Esophagus muscularis mucosa (tissue), 4 donors: Measurements from ENCODE around the gene TMTC2. TPM values are rescaled to one million over a fixed set of nuclear protein-coding genes. Genes with fewer than 3 reads are reported as not detected.

ENCODE experiments used
- DNase-seq: peaks from one replicate; pipeline ENCODE4 v3.0.0-alpha.2; 2017; ENCODE audit errors: extremely low spot score
- H3K27ac ChIP-seq, 4 donors: fragments of 200-600 bp; sonication (generic); replicated peaks in 1 of 4; 1 replicate in 3 of 4; 2 replicates in 1 of 4; pipeline ENCODE4 v1.5.1; 2016 to 2019; ENCODE audit warnings: mild to moderate bottlenecking in 1 of 4
- H3K27me3 ChIP-seq, 4 donors: fragments of 200-600 bp; sonication (generic); one replicate each; pipeline versions ENCODE4 v1.5.1 to v1.6.0; 2016 to 2019
- H3K36me3 ChIP-seq, 4 donors: fragments of 200-600 bp; sonication (generic); one replicate each; pipeline ENCODE4 v1.5.1; 2016 to 2019
- H3K4me1 ChIP-seq, 4 donors: fragments of 200-600 bp; sonication (generic); one replicate each; pipeline ENCODE4 v1.5.1; 2016 to 2019
- H3K4me3 ChIP-seq, 4 donors: fragments of 200-600 bp; sonication (generic); 1 replicate in 2 of 4; 2 replicates in 2 of 4; pipeline ENCODE4 v1.5.1; 2016 to 2019; ENCODE audit warnings: mild to moderate bottlenecking in 4 of 4, moderate library complexity in 1 of 4
- H3K9me3 ChIP-seq, 4 donors: fragments of 200-600 bp; sonication (generic); 1 replicate in 3 of 4; 2 replicates in 1 of 4; pipeline ENCODE4 v1.5.1; 2016 to 2019
- EP300 ChIP-seq: sonication (generic); formaldehyde crosslinking; IDR thresholded peaks from one replicate; pipeline ENCODE4 v1.6.1; 2017; ENCODE audit warnings: antibody characterized with exemption
- POLR2A ChIP-seq: fragments of 450-650 bp; IDR thresholded peaks from one replicate; pipeline ENCODE4 v1.6.1; 2017; ENCODE audit warnings: antibody characterized with exemption, moderate library complexity, mild to moderate bottlenecking, low read depth
- POLR2AphosphoS5 ChIP-seq, 2 donors: sonication (generic); formaldehyde crosslinking; IDR thresholded peaks; one replicate each; pipeline ENCODE4 v1.6.1; 2017; ENCODE audit warnings: antibody characterized with exemption in 2 of 2
- WGBS: methylation state at CpG from one replicate; pipeline ENCODE4 v1.1.5; 2018; 5-methylcytosine and 5-hydroxymethylcytosine counted together
- intact Hi-C: fragments of 100-400 bp; cut with DNase I; formaldehyde crosslinking; loops from one replicate; pipeline ENCODE4 v1.15.1; 2023
- total RNA-seq, 4 donors: library from RNA; depleted of rRNA; stranded (reverse); fragments of >200 nt; gene quantifications; one replicate each; pipeline versions ENCODE4 v1.1.0 to v1.2.1, GENCODE V29; 2016
- TF ChIP-seq, protein P1 (sequence below), 3 experiments: fragments of 200-600 bp in 2 of 3; fragments of 450-650 bp in 1 of 3; sonication (generic) in 2 of 3; IDR thresholded peaks; one replicate each; pipeline ENCODE4 v1.5.1; 2017 to 2019; ENCODE audit warnings: antibody characterized with exemption in 3 of 3, mild to moderate bottlenecking in 2 of 3, moderate library complexity in 1 of 3

TMTC2 gene
- total RNA-seq, 4 donors from 2014 or later = 4.7 to 8.7 (median 7.3) TPM

GRCh38 chr12:82807132-82807737 lies 120.5 kb downstream of the TMTC2 start:
- intact Hi-C loops = no loop called here
- H3K4me1 ChIP-seq = no peaks in the 10 kb centered on the region
- H3K27ac ChIP-seq = no peak overlapping the region
- no peaks in the 10 kb centered on the region for H3K27me3 ChIP-seq
- TF ChIP-seq, protein P1, sequence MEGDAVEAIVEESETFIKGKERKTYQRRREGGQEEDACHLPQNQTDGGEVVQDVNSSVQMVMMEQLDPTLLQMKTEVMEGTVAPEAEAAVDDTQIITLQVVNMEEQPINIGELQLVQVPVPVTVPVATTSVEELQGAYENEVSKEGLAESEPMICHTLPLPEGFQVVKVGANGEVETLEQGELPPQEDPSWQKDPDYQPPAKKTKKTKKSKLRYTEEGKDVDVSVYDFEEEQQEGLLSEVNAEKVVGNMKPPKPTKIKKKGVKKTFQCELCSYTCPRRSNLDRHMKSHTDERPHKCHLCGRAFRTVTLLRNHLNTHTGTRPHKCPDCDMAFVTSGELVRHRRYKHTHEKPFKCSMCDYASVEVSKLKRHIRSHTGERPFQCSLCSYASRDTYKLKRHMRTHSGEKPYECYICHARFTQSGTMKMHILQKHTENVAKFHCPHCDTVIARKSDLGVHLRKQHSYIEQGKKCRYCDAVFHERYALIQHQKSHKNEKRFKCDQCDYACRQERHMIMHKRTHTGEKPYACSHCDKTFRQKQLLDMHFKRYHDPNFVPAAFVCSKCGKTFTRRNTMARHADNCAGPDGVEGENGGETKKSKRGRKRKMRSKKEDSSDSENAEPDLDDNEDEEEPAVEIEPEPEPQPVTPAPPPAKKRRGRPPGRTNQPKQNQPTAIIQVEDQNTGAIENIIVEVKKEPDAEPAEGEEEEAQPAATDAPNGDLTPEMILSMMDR (IDR thresholded peaks at IDR 0.05) = no peak
- TF ChIP-seq POLR2AphosphoS5 (IDR thresholded peaks at IDR 0.05) = no peak
- TF ChIP-seq EP300 = no peak
- no peak overlapping the region for H3K4me3 ChIP-seq
- DNase-seq = no peak
- H3K9me3 ChIP-seq = no peaks in the 10 kb centered on the region
- H3K36me3 ChIP-seq = no peaks in the 10 kb centered on the region

DNA sequence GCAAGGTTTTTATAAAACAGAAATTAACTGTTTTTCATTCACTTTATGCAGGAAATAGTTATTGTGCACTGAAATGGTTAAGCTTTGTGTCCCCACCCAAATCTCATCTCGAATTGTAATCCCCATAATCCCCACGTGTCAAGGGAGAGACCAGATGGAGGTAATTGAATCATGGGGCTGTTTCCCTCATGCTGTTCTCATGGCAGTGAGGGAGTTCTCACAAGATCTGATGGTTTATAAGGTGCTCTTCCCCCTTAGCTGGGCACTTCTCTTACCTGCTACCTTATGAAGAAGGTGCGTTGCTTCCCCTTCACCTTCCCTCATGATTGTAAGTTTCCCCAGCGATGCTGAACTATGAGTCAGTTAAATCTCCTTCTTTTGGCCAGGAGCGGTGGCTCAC lies 123.9 kb downstream of the TMTC2 start:
- no peak for DNase-seq
- Histone ChIP-seq H3K27me3 (no peaks in the 10 kb centered on the region), H3K27ac (no peak overlapping the region), H3K36me3 (no peaks in the 10 kb centered on the region), H3K4me1 (no peaks in the 10 kb centered on the region), H3K9me3 (no peaks in the 10 kb centered on the region), H3K4me3 (no peak overlapping the region)
- intact Hi-C loops = no loop called here
- WGBS = 96% methylated on average over 5 of the region's 5 CpGs
- TF ChIP-seq EP300 = no peak
- TF ChIP-seq, protein P1 (IDR thresholded peaks at IDR 0.05) = no peak
- no peak for TF ChIP-seq POLR2A
- TF ChIP-seq POLR2AphosphoS5 (IDR thresholded peaks at IDR 0.05) = no peak

DNA sequence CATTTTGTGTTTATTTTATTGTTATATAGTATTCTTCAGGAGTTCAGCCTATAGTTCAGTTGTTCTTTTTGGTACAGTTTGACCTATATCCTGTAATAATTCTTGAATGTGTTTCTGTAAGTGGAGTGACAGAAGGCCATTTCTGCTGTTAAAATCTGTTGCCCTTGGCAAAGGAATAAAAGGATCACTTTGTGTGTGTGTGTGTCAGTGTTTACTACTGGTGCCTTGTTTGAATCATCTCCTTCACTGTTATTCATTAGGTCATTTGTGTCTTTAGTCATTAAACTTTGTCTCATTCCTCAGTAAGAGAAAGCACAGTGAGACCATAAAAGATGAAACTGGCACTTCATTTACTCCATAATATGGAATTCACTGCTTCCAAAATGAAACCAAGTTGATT lies 130.7 kb downstream of the TMTC2 start:
- H3K4me1 ChIP-seq = no peaks in the 10 kb centered on the region
- H3K27me3 ChIP-seq = no peaks in the 10 kb centered on the region
- no peak overlapping the region for H3K27ac ChIP-seq
- H3K9me3 ChIP-seq = no peaks in the 10 kb centered on the region
- no peak overlapping the region for H3K4me3 ChIP-seq
- intact Hi-C loops = no loop called here
- DNase-seq = no peak
- no peaks in the 10 kb centered on the region for H3K36me3 ChIP-seq
- TF ChIP-seq, protein P1 (IDR thresholded peaks at IDR 0.05) = no peak
- TF ChIP-seq EP300 (no peak), POLR2A (no peak), POLR2AphosphoS5 (IDR thresholded peaks at IDR 0.05) (no peak)

DNA sequence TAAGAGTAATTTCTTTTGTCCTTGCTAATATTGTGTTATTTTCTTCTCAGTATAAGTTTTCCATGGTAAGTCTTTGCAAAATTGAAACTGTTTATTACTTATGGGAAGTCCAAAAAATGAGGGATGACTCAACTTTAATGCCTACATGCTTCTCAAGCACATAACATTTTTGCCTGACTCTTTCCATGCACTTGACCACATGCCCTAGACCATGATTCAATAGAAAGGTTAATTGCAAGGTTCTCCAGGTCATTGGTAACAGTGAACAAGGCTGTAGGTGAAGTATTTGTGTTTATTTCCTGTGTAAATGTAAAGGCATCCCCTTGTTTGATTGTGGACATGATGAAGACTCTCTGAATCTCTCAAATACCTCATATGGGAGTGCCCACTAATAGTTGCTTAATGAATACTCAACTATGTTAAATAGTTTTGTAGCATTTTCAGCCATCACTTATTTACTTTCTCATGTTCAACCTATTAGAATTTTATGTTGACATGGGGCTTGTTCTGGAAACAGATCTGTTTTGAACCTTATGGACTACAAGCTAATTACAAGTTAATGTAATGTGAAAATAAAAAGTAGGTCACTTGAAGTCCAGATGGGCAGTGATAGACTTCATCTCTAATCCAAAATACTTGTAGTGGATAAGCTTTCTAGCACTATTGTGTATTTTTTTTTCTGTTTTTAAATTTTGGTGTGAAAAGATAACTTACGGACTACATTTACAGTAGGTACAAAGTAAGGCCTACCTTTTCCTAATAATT lies 131.7 kb downstream of the TMTC2 start:
- 100% methylated on average over 1 of the region's 1 CpG for WGBS
- intact Hi-C loops = no loop called here

More for the DNA sequence above, 131.7 kb downstream of the TMTC2 start:
- Histone ChIP-seq H3K27ac (no peak overlapping the region), H3K36me3 (no peaks in the 10 kb centered on the region), H3K27me3 (no peaks in the 10 kb centered on the region), H3K4me3 (no peak overlapping the region), H3K9me3 (no peaks in the 10 kb centered on the region), H3K4me1 (no peaks in the 10 kb centered on the region)
- TF ChIP-seq EP300 = no peak
- TF ChIP-seq, protein P1 (IDR thresholded peaks at IDR 0.05) = no peak
- no peak for TF ChIP-seq POLR2AphosphoS5 (IDR thresholded peaks at IDR 0.05)
- no peak for TF ChIP-seq POLR2A
- no peak for DNase-seq
